Left lung (tissue), 10 donors: Measurements from ENCODE around the gene ZDHHC18. TPM values are rescaled to one million over a fixed set of nuclear protein-coding genes. Genes with fewer than 3 reads are reported as not detected.

Source experiments
- ATAC-seq: fragments of 200-7000 bp; cut with Tn5 transposase; one replicate; pipeline ENCODE4 v1.9.1; 2020; ENCODE audit warnings: moderate library complexity
- DNase-seq, 4 donors: peaks; one replicate each; pipeline ENCODE4 v3.0.0-alpha.2; 2013 to 2020
- H3K27ac ChIP-seq, 2 donors: fragments of 200-600 bp; sonication (generic) in 1 of 2; one replicate each; pipeline versions ENCODE4 v1.5.0 to v1.8.0; 2020 to 2021
- H3K27me3 ChIP-seq, 2 donors: fragments of 200-600 bp; sonication (generic) in 1 of 2; one replicate each; pipeline versions ENCODE4 v1.5.0 to v1.8.0; 2020 to 2021
- H3K36me3 ChIP-seq, 2 donors: fragments of 200-600 bp; sonication (generic) in 1 of 2; one replicate each; pipeline versions ENCODE4 v1.5.0 to v1.8.0; 2020 to 2021
- H3K4me1 ChIP-seq, 2 donors: fragments of 200-600 bp; one replicate each; pipeline ENCODE4 v1.8.0; 2021
- H3K4me3 ChIP-seq, 2 donors: fragments of 200-600 bp; sonication (generic) in 1 of 2; one replicate each; pipeline versions ENCODE4 v1.5.0 to v1.8.0; 2020 to 2021; ENCODE audit warnings: mild to moderate bottlenecking in 1 of 2
- H3K9me3 ChIP-seq, 2 donors: fragments of 200-600 bp; sonication (generic) in 1 of 2; one replicate each; pipeline versions ENCODE4 v1.5.0 to v1.8.0; 2020 to 2021
- CTCF ChIP-seq, 2 donors: fragments of 200-600 bp; sonication (generic) in 1 of 2; IDR thresholded peaks; one replicate each; pipeline versions ENCODE4 v1.5.0 to v1.8.0; 2021; ENCODE audit warnings: antibody characterized with exemption in 2 of 2
- intact Hi-C, 2 donors: fragments of 100-400 bp; cut with DNase I; formaldehyde crosslinking; loops; one replicate each; pipeline versions ENCODE4 v1.11.2 to v1.14.2; 2022
- polyA plus RNA-seq, 6 donors: library from polyadenylated mRNA; unstranded; fragments of 120-200 nt; gene quantifications; one replicate each; pipeline ENCODE4 v1.2.1, GENCODE V29; 2013; ENCODE audit not compliant: insufficient read length in 6 of 6
- total RNA-seq, 2 donors: library from RNA; stranded (reverse); fragmentation: NEBNext Ultra II Directional; extraction: Animal tissue kit (Norgen Biotek cat#: 25700); gene quantifications; one replicate each; pipeline ENCODE4 v1.2.1, GENCODE V29; 2021
- donor health status: DM: no; HTN: yes; CAD: no.
- donor health status: DM: no; HTN: no; CAD: no.

The ZDHHC18 gene
- total and polyA plus RNA-seq, 8 donors = 21.2 to 33.4 (median 24.2) TPM

- intact Hi-C loops = loop anchor here in 1 of 2 donors (5.0 to 10.0 kb wide), 2 partner anchors 95 to 188 kb away; partner anchors contain the start of gene ARID1A
- no peak for ATAC-seq
- Histone ChIP-seq H3K4me3 (no peak overlapping the region), H3K4me1 (peaks cover 18 to 41% of the 10 kb centered on the region in 2 donors), H3K9me3 (no peaks in the 10 kb centered on the region), H3K27ac (peak overlapping the region in 1 of 2 donors; percentile 99), H3K36me3 (peaks cover 0 to 16% of the 10 kb centered on the region in 2 donors), H3K27me3 (no peaks in the 10 kb centered on the region)
- TF ChIP-seq CTCF (IDR thresholded peaks at IDR 0.05) = no peak
- DNase-seq = no peak
Measured at GRCh38 chr1:26789931-26790330, 36.6 kb upstream of the ZDHHC18 start.

GRCh38 chr1:26790551-26790953 is 35.9 kb upstream of the ZDHHC18 start:
- no peaks in the 10 kb centered on the region for H3K27me3 ChIP-seq
- H3K36me3 ChIP-seq = peaks cover 0 to 21% of the 10 kb centered on the region in 2 donors
- H3K9me3 ChIP-seq = no peaks in the 10 kb centered on the region
- no peak overlapping the region for H3K27ac ChIP-seq
- intact Hi-C loops = loop anchor here in 1 of 2 donors (5.0 kb wide), 1 partner anchor 188 kb away; no protein-coding TSS in a partner anchor
- no peak for DNase-seq
- H3K4me1 ChIP-seq = peaks cover 18 to 35% of the 10 kb centered on the region in 2 donors
- no peak for ATAC-seq
- TF ChIP-seq CTCF (IDR thresholded peaks at IDR 0.05) = no peak
- no peak overlapping the region for H3K4me3 ChIP-seq

- Histone ChIP-seq H3K9me3 (no peaks in the 10 kb centered on the region), H3K4me3 (no peak overlapping the region), H3K36me3 (peaks cover 0 to 21% of the 10 kb centered on the region in 2 donors), H3K27ac (no peak overlapping the region), H3K4me1 (peaks cover 12 to 29% of the 10 kb centered on the region in 2 donors), H3K27me3 (no peaks in the 10 kb centered on the region)
- no peak for TF ChIP-seq CTCF (IDR thresholded peaks at IDR 0.05)
- DNase-seq (no peak), ATAC-seq (no peak)
- intact Hi-C loops = loop anchor here in 1 of 2 donors (5.0 kb wide), 1 partner anchor 189 kb away; no protein-coding TSS in a partner anchor
Measured at GRCh38 chr1:26791148-26791547, 35.3 kb upstream of the ZDHHC18 start.

GRCh38 chr1:26791626-26792025 is 34.9 kb upstream of the ZDHHC18 start:
- no peak for DNase-seq
- H3K4me3 ChIP-seq = no peak overlapping the region
- no peak overlapping the region for H3K27ac ChIP-seq
- H3K27me3 ChIP-seq = no peaks in the 10 kb centered on the region
- no peak for TF ChIP-seq CTCF (IDR thresholded peaks at IDR 0.05)
- H3K9me3 ChIP-seq = no peaks in the 10 kb centered on the region
- intact Hi-C loops = loop anchor here in 1 of 2 donors (5.0 kb wide), 1 partner anchor 189 kb away; no protein-coding TSS in a partner anchor
- H3K36me3 ChIP-seq = peaks cover 0 to 26% of the 10 kb centered on the region in 2 donors
- H3K4me1 ChIP-seq = peaks cover 9 to 25% of the 10 kb centered on the region in 2 donors
- no peak for ATAC-seq

- DNase-seq (no peak), ATAC-seq (no peak)
- Histone ChIP-seq H3K4me1 (peaks cover 0 to 15% of the 10 kb centered on the region in 2 donors), H3K4me3 (no peak overlapping the region), H3K27ac (no peak overlapping the region), H3K27me3 (no peaks in the 10 kb centered on the region), H3K36me3 (peaks cover 0 to 36% of the 10 kb centered on the region in 2 donors), H3K9me3 (no peaks in the 10 kb centered on the region)
- intact Hi-C loops = loop anchor here in 1 of 2 donors (5.0 kb wide), 1 partner anchor 191 kb away; no protein-coding TSS in a partner anchor
- TF ChIP-seq CTCF (IDR thresholded peaks at IDR 0.05) = no peak
Measured at GRCh38 chr1:26792924-26793323, 33.6 kb upstream of the ZDHHC18 start.
